WI38 (cell line): ENCODE data around the gene SLC39A2.

Experiments used
- H3K4me3 ChIP-seq: 2 replicates; pipeline ENCODE4 v1.5.1; 2011; ENCODE audit warnings: low read depth, mild to moderate bottlenecking, control low read depth, low read length
- CTCF ChIP-seq: IDR thresholded peaks from 2 replicates; pipeline ENCODE4 v1.5.1; 2012; ENCODE audit warnings: low read depth, mild to moderate bottlenecking, control low read depth, low read length

SLC39A2 gene

GRCh38 chr14:21030531-21030930 is 31.4 kb downstream of the SLC39A2 start:
- no peak for TF ChIP-seq CTCF
- no peak overlapping the region for H3K4me3 ChIP-seq

GRCh38 chr14:21032326-21033132 is 33.4 kb downstream of the SLC39A2 start:
- no peak overlapping the region for H3K4me3 ChIP-seq
- no peak for TF ChIP-seq CTCF

GRCh38 chr14:21033133-21033698 is 34.1 kb downstream of the SLC39A2 start:
- no peak overlapping the region for H3K4me3 ChIP-seq
- TF ChIP-seq CTCF, result no peak

- TF ChIP-seq CTCF, result no peak
- H3K4me3 ChIP-seq, result no peak within 1 kb of the TSS
These were observed 35.6 kb downstream of the SLC39A2 start, which contains the start of gene RNASE13 for GRCh38 chr14:21034707-21035106. TSS of gene RNASE13 (minus strand) at chr14:21034807. CDS start at chr14:21034288, 519 bp downstream.

- no peak overlapping the region for H3K4me3 ChIP-seq
- TF ChIP-seq CTCF, result no peak
These were observed 37.7 kb downstream of the SLC39A2 start for GRCh38 chr14:21036751-21037150.

- TF ChIP-seq CTCF, result no peak
- no peak overlapping the region for H3K4me3 ChIP-seq
These were observed 38.1 kb downstream of the SLC39A2 start for GRCh38 chr14:21037156-21037555.
